Measurements from ENCODE around the gene STK32B.

DNA sequence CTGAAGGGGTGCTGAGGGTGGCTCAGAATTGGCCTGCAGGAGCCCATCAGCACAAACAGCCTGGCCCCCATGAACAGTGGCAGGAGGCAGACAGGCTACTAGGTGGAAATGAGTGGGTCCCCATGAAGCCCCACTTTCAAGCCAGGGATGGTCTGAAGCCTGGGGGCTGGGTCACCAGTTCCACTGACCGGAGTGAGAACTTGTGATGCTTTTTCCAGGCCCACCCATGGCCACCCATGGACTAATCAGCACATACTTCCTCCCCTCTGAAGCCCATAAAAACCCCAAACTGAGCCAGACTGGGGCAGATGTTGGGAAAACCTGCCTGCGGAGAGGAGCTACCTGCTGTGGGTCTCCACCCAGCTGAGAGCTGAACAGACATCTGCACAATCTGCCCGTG lies 372.9 kb downstream of the STK32B start:
- TF ChIP-seq POLR2A (IDR thresholded peaks at IDR 0.05) (no peak), CTCF (IDR thresholded peaks at IDR 0.05) (no peak), POLR2AphosphoS5 (IDR thresholded peaks at IDR 0.05) (no peak), EP300 (IDR thresholded peaks at IDR 0.05) (no peak)

Data from stomach (tissue), 4 donors.